Smooth muscle cell (in vitro differentiated cells): ENCODE measurements around the gene TMEM242. TPM values are rescaled to one million over a fixed set of nuclear protein-coding genes. Genes with fewer than 3 reads are reported as not detected.

Experiments used
- DNase-seq: peaks from one replicate; lab custom pipeline; 2025; ENCODE audit not compliant: unreplicated experiment; lab: John Stamatoyannopoulos, UW
- H2AFZ ChIP-seq: fragments of 200-600 bp; sonication (generic); 2 replicates; pipeline ENCODE4 v1.6.0; 2016; ENCODE audit warnings: antibody characterized with exemption, low read depth, mild to moderate bottlenecking
- H3F3A ChIP-seq: fragments of 200-600 bp; sonication (generic); 2 replicates; pipeline ENCODE4 v1.6.0; 2017; ENCODE audit warnings: antibody characterized with exemption, low read depth
- H3K27ac ChIP-seq: fragments of 200-600 bp; sonication (generic); 2 replicates; pipeline ENCODE4 v1.5.1; 2016; ENCODE audit warnings: low read depth, mild to moderate bottlenecking
- H3K27me3 ChIP-seq: fragments of 200-600 bp; sonication (generic); 2 replicates; pipeline ENCODE4 v1.6.1; 2016; ENCODE audit warnings: low read depth, mild to moderate bottlenecking
- H3K36me3 ChIP-seq: fragments of 200-600 bp; sonication (generic); 2 replicates; pipeline ENCODE4 v1.5.1; 2016; ENCODE audit warnings: low read depth
- H3K4me1 ChIP-seq: fragments of 200-600 bp; sonication (generic); 2 replicates; pipeline ENCODE4 v1.5.1; 2016; ENCODE audit warnings: low read depth
- H3K4me2 ChIP-seq: fragments of 200-600 bp; sonication (generic); 2 replicates; pipeline ENCODE4 v1.6.0; 2016; ENCODE audit warnings: mild to moderate bottlenecking
- H3K4me3 ChIP-seq: fragments of 200-600 bp; sonication (generic); 2 replicates; pipeline ENCODE4 v1.5.1; 2016; ENCODE audit warnings: mild to moderate bottlenecking
- H3K79me2 ChIP-seq: fragments of 200-600 bp; sonication (generic); 2 replicates; pipeline ENCODE4 v1.6.0; 2016; ENCODE audit warnings: low read depth, mild to moderate bottlenecking
- H3K9ac ChIP-seq: fragments of 200-600 bp; sonication (generic); 2 replicates; pipeline ENCODE4 v1.6.0; 2016; ENCODE audit warnings: low read depth
- H3K9me3 ChIP-seq: fragments of 200-600 bp; sonication (generic); replicated peaks from 2 replicates; pipeline ENCODE4 v1.5.1; 2016; ENCODE audit warnings: low read depth
- H4K20me1 ChIP-seq: fragments of 200-600 bp; sonication (generic); 2 replicates; pipeline ENCODE4 v1.6.0; 2016; ENCODE audit warnings: low read depth
- CTCF ChIP-seq: fragments of 200-600 bp; sonication (generic); IDR thresholded peaks from 2 replicates; pipeline ENCODE4 v1.5.1; 2017; ENCODE audit warnings: borderline replicate concordance, mild to moderate bottlenecking, antibody characterized with exemption; ENCODE audit not compliant: insufficient read depth, poor library complexity, severe bottlenecking
- WGBS: methylation state at CpG from one replicate; pipeline ENCODE4 v1.1.7; 2016; ENCODE audit warnings: low lambda C conversion rate; 5-methylcytosine and 5-hydroxymethylcytosine counted together
- polyA plus RNA-seq: library from polyadenylated mRNA; unstranded; fragments of >200 nt; fragmentation: Nextera tagmentation; extraction: Ambion mirVana; gene quantifications from 2 replicates; pipeline ENCODE4 v1.2.1, GENCODE V29; 2016
- total RNA-seq: library from RNA; depleted of rRNA; stranded (reverse); fragments of >200 nt; gene quantifications from 2 replicates; pipeline ENCODE4 v1.2.3, GENCODE V29; 2014

The TMEM242 gene
- total and polyA plus RNA-seq, 2 experiments from 2014 or later = 7.0 to 13.3 TPM

GRCh38 chr6:157265186-157265585, 58.1 kb downstream of the TMEM242 start:
- H3K4me3 ChIP-seq = no peak overlapping the region
- no peaks in the 10 kb centered on the region for H3F3A ChIP-seq
- H3K9me3 ChIP-seq = no peaks in the 10 kb centered on the region
- no peak overlapping the region for H3K9ac ChIP-seq
- DNase-seq = no peak
- no peak overlapping the region for H2AFZ ChIP-seq
- H3K27me3 ChIP-seq = no peaks in the 10 kb centered on the region
- H4K20me1 ChIP-seq = no peaks in the 10 kb centered on the region
- H3K79me2 ChIP-seq = no peaks in the 10 kb centered on the region
- WGBS = 92% methylated on average over 11 of the region's 11 CpGs
- TF ChIP-seq CTCF = no peak
- peaks cover 8% of the 10 kb centered on the region for H3K4me1 ChIP-seq
- H3K36me3 ChIP-seq = no peaks in the 10 kb centered on the region
- no peak overlapping the region for H3K4me2 ChIP-seq
- no peak overlapping the region for H3K27ac ChIP-seq

GRCh38 chr6:157264701-157265100, 58.6 kb downstream of the TMEM242 start:
- 95% methylated on average over 13 of the region's 13 CpGs for WGBS
- no peaks in the 10 kb centered on the region for H3K27me3 ChIP-seq
- H2AFZ ChIP-seq = no peak overlapping the region
- no peak for DNase-seq
- no peaks in the 10 kb centered on the region for H4K20me1 ChIP-seq
- H3K4me3 ChIP-seq = no peak overlapping the region
- TF ChIP-seq CTCF = no peak
- peaks cover 8% of the 10 kb centered on the region for H3K4me1 ChIP-seq
- H3K4me2 ChIP-seq = no peak overlapping the region
- H3K36me3 ChIP-seq = no peaks in the 10 kb centered on the region
- H3K9me3 ChIP-seq = no peaks in the 10 kb centered on the region
- no peaks in the 10 kb centered on the region for H3K79me2 ChIP-seq
- H3K27ac ChIP-seq = no peak overlapping the region
- no peak overlapping the region for H3K9ac ChIP-seq
- H3F3A ChIP-seq = no peaks in the 10 kb centered on the region

- Histone ChIP-seq H3F3A (no peaks in the 10 kb centered on the region), H3K27ac (no peak overlapping the region), H4K20me1 (no peaks in the 10 kb centered on the region), H3K79me2 (no peaks in the 10 kb centered on the region), H3K4me2 (no peak overlapping the region), H3K36me3 (no peaks in the 10 kb centered on the region), H3K4me1 (peaks cover 2% of the 10 kb centered on the region), H3K27me3 (no peaks in the 10 kb centered on the region), H3K4me3 (no peak overlapping the region), H3K9me3 (no peaks in the 10 kb centered on the region), H2AFZ (no peak overlapping the region), H3K9ac (no peak overlapping the region)
- 84% methylated on average over 3 of the region's 3 CpGs for WGBS
- no peak for TF ChIP-seq CTCF
- DNase-seq = no peak
These were observed 59.4 kb downstream of the TMEM242 start for GRCh38 chr6:157263881-157264397.

- Histone ChIP-seq H3K4me3 (no peak overlapping the region), H3K9me3 (no peaks in the 10 kb centered on the region), H3K4me1 (no peaks in the 10 kb centered on the region), H3K4me2 (no peak overlapping the region), H3F3A (no peaks in the 10 kb centered on the region), H3K27me3 (no peaks in the 10 kb centered on the region), H3K27ac (no peak overlapping the region), H3K9ac (no peak overlapping the region), H3K36me3 (no peaks in the 10 kb centered on the region), H2AFZ (no peak overlapping the region), H3K79me2 (no peaks in the 10 kb centered on the region), H4K20me1 (no peaks in the 10 kb centered on the region)
- TF ChIP-seq CTCF = no peak
- WGBS = 90% methylated on average over 5 of the region's 5 CpGs
- DNase-seq = no peak
These were observed 60.2 kb downstream of the TMEM242 start for GRCh38 chr6:157263146-157263545.
